HCT116 (cell line): Measurements from ENCODE around the gene SIGMAR1. TPM values are rescaled to one million over a fixed set of nuclear protein-coding genes. Genes with fewer than 3 reads are reported as not detected.

Experiments used
- ATAC-seq: fragments of 200-7000 bp; cut with Tn5 transposase; 2 replicates; pipeline ENCODE4 v1.9.1; 2020; ENCODE audit warnings: mild to moderate bottlenecking, moderate library complexity
- BruUV-seq: library from RNA; stranded (reverse); fragments of 400-500 nt; replicated peaks from 2 replicates; lab custom pipeline; 2021; lab: Mats Ljungman, UMichigan
- CTCF ChIA-PET: fragments of 300-600 bp; sonication (Branson Sonifier 250); formaldehyde crosslinking; loops from one replicate; lab custom pipeline; 2021; ENCODE audit warnings: antibody characterized with exemption; lab: Charles Lee
- POLR2A ChIA-PET: fragments of 300-600, 350-600 bp; sonication (Branson Sonifier 250); formaldehyde crosslinking; loops from one replicate; lab custom pipeline; 2021; ENCODE audit warnings: antibody characterized with exemption; lab: Charles Lee
- RAD21 ChIA-PET, 2 experiments: fragments of 300-600 bp; sonication (Branson Sonifier 250); formaldehyde crosslinking; loops; one replicate each; lab custom pipeline; 2023; ENCODE audit warnings: low total read pairs in 2 of 2; ENCODE audit not compliant: uncharacterized antibody in 2 of 2, unreplicated experiment in 2 of 2, low non-redundant PET in 1 of 2; lab: Charles Lee
- DNase-seq: peaks from one replicate; pipeline ENCODE4 v3.0.0-alpha.2; 2010; ENCODE audit warnings: low read depth, low spot score
- H2AFZ ChIP-seq: fragments of 200-600 bp; shearing (Covaris generic), sonication (generic); 2 replicates; pipeline ENCODE4 v1.6.1; 2017; ENCODE audit warnings: low read depth, mixed run types, mixed read lengths, antibody characterized with exemption, low read length; ENCODE audit not compliant: poor library complexity, severe bottlenecking
- H3K27ac ChIP-seq: 2 replicates; pipeline ENCODE4 v1.5.1; 2012; ENCODE audit warnings: low read depth, low read length
- H3K27me3 ChIP-seq: fragments of 200-600 bp; sonication (generic); 2 replicates; pipeline ENCODE4 v1.6.1; 2016; ENCODE audit warnings: mixed run types, low read length, mixed read lengths; ENCODE audit not compliant: insufficient read depth
- H3K36me3 ChIP-seq, 2 experiments: fragments of 200-500 bp in 1 of 2; fragments of 200-600 bp in 1 of 2; sonication (Bioruptor generic) in 1 of 2; sonication (generic) in 1 of 2; 2 replicates each; pipeline versions ENCODE4 v1.5.1 to v1.6.1; 2014 to 2016; ENCODE audit warnings: low read length in 2 of 2, inconsistent platforms in 1 of 2, mixed read lengths in 1 of 2, mixed run types in 1 of 2; ENCODE audit not compliant: insufficient read depth in 2 of 2, control insufficient read depth in 1 of 2
- H3K4me1 ChIP-seq, 2 experiments: fragments of 200-600 bp in 1 of 2; sonication (generic) in 1 of 2; 2 replicates each; pipeline versions ENCODE4 v1.5.1 to v1.6.1; 2012 to 2017; ENCODE audit warnings: low read length in 2 of 2, inconsistent platforms in 1 of 2, mild to moderate bottlenecking in 1 of 2, mixed read lengths in 1 of 2, mixed run types in 1 of 2, moderate library complexity in 1 of 2; ENCODE audit not compliant: insufficient read depth in 2 of 2, control insufficient read depth in 1 of 2
- H3K4me2 ChIP-seq: fragments of 200-600 bp; sonication (generic); 2 replicates; pipeline ENCODE4 v1.6.1; 2017; ENCODE audit warnings: mixed run types, low read length, mixed read lengths
- H3K4me3 ChIP-seq, 2 experiments: fragments of 200-600 bp in 1 of 2; sonication (generic) in 1 of 2; replicated peaks in 1 of 2; 2 replicates each; pipeline ENCODE4 v1.5.1; 2011 to 2016; ENCODE audit warnings: low read length in 2 of 2, control low read depth in 1 of 2, low read depth in 1 of 2, mild to moderate bottlenecking in 1 of 2, mixed read lengths in 1 of 2, mixed run types in 1 of 2
- H3K79me2 ChIP-seq: fragments of 200-600 bp; sonication (generic); 2 replicates; pipeline ENCODE4 v1.6.1; 2017; ENCODE audit warnings: mild to moderate bottlenecking, mixed run types, low read length, moderate library complexity, mixed read lengths; ENCODE audit not compliant: insufficient read depth
- H3K9ac ChIP-seq: fragments of 200-600 bp; sonication (generic); 2 replicates; pipeline ENCODE4 v1.6.1; 2016; ENCODE audit warnings: low read length, mixed read lengths
- H3K9me2 ChIP-seq: fragments of 200-600 bp; sonication (generic), shearing (Covaris generic); 2 replicates; pipeline ENCODE4 v1.6.1; 2017; ENCODE audit warnings: mixed run types, mild to moderate bottlenecking, moderate library complexity; ENCODE audit not compliant: insufficient read depth
- H3K9me3 ChIP-seq, 2 experiments: fragments of 200-500 bp in 1 of 2; fragments of 200-600 bp in 1 of 2; sonication (Bioruptor generic) in 1 of 2; sonication (generic) in 1 of 2; 2 replicates each; pipeline ENCODE4 v1.6.1; 2014 to 2017; ENCODE audit warnings: low read length in 2 of 2, mixed read lengths in 2 of 2, inconsistent platforms in 1 of 2, low read depth in 1 of 2, mild to moderate bottlenecking in 1 of 2, mixed run types in 1 of 2, moderate library complexity in 1 of 2; ENCODE audit not compliant: control insufficient read depth in 1 of 2, insufficient read depth in 1 of 2
- H4K20me1 ChIP-seq: fragments of 200-600 bp; sonication (generic), shearing (Covaris generic); 2 replicates; pipeline ENCODE4 v1.6.1; 2017; ENCODE audit warnings: mixed run types, mild to moderate bottlenecking, moderate library complexity; ENCODE audit not compliant: insufficient read depth
- CTCF ChIP-seq, 3 experiments: fragments of 200-600 bp in 1 of 3; sonication (generic) in 1 of 3; IDR thresholded peaks in 2 of 3; conservative IDR thresholded peaks in 1 of 3; 2 replicates each; pipeline ENCODE4 v1.5.1; 2012 to 2017; ENCODE audit warnings: low read depth in 2 of 3, low read length in 2 of 3, antibody characterized with exemption in 1 of 3, borderline replicate concordance in 1 of 3, control low read depth in 1 of 3, mild to moderate bottlenecking in 1 of 3, mixed read lengths in 1 of 3, mixed run types in 1 of 3, moderate library complexity in 1 of 3; ENCODE audit not compliant: insufficient read depth in 1 of 3
- POLR2AphosphoS5 ChIP-seq: IDR thresholded peaks from 2 replicates; pipeline ENCODE4 v1.6.1; 2011; ENCODE audit warnings: mild to moderate bottlenecking, low read depth, low read length, moderate library complexity
- RAD21 ChIP-seq: IDR thresholded peaks from 2 replicates; pipeline ENCODE4 v1.6.1; 2012; ENCODE audit warnings: low read depth, mild to moderate bottlenecking
- SRF ChIP-seq: IDR thresholded peaks from 2 replicates; pipeline ENCODE4 v1.6.1; 2012; ENCODE audit warnings: low read depth
- TCF7L2 ChIP-seq: IDR thresholded peaks from 2 replicates; pipeline ENCODE4 v1.7.0; 2011; ENCODE audit warnings: borderline replicate concordance, inconsistent platforms; ENCODE audit not compliant: insufficient read depth, insufficient read length; ENCODE audit errors: extremely low read depth
- ZNF274 ChIP-seq: fragments of 200-500 bp; sonication (Bioruptor generic); IDR thresholded peaks from 2 replicates; pipeline ENCODE4 v1.6.1; 2014; ENCODE audit warnings: mild to moderate bottlenecking, low read depth, low read length, inconsistent platforms
- intact Hi-C: fragments of 100-400 bp; cut with micrococcal nuclease; formaldehyde crosslinking; loops from 2 replicates; pipeline ENCODE4 v1.10.0; 2022
- total RNA-seq: library from RNA; stranded (reverse); gene quantifications from one replicate; pipeline ENCODE4 v1.2.1, GENCODE V29; 2021; ENCODE audit not compliant: unreplicated experiment
- TF ChIP-seq, protein P1 (sequence below): IDR thresholded peaks from 2 replicates; pipeline ENCODE4 v1.6.1; 2012

The SIGMAR1 gene
- total RNA-seq, 1 experiment from 2014 or later, result 109 TPM

- TF ChIP-seq RAD21 (no peak), ZNF274 (no peak)
- TF ChIP-seq, protein P1, sequence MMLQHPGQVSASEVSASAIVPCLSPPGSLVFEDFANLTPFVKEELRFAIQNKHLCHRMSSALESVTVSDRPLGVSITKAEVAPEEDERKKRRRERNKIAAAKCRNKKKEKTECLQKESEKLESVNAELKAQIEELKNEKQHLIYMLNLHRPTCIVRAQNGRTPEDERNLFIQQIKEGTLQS, result no peak
- no TSS peak for BruUV-seq
These were observed 2.9 kb downstream of the SIGMAR1 start for GRCh38 chr9:34634551-34635248.

DNA sequence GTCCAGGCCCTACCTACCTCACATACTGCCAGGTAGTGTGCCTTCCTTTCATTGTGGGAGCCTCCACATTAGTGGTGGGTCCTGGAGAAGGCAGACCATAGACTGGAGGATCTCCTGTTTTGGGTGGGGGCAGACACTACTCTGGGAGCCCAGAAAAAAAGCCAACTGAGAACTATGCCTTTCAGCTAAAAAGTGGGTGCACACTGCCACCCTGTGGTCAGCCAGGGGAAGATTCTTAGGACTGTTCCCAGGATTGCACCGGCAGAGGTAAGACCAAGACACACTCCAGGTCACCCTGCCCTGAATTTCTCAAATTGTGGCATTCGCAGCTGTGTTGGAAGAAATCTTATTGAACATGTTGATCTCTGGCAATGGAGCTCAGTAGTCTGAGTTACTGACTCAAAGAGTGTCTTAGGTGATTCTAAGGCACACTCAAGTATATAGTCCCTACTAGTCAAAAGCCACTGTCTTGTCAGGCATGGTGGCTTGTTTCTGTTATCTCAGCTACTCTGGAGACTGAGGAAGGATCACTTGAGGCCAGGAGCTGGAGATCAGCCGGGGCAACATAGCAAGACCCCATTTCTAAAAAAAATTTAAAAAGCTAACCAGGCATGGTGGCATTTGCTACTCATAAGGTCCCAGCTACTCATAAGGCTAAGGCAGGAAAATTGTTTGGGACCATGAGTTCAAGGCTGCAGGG lies 3.6 kb downstream of the SIGMAR1 start:
- ChIA-PET RAD21 (interaction anchor here in 1 of 2 experiments (0.6 to 0.7 kb wide), 2 partner anchors 23 to 30 kb away, joined by 3 to 4 read pairs; no protein-coding TSS in a partner anchor), POLR2A (interaction anchor here (0.8 to 1.6 kb wide), 2 partner anchors 11 to 14 kb away, joined by 3 to 7 read pairs; partner anchors contain the start of gene DCTN3)

More at GRCh38 chr9:34634551-34635248, 2.9 kb downstream of the SIGMAR1 start:
- DNase-seq, result no peak
- CTCF ChIA-PET, result interaction anchor here (1.0 to 2.5 kb wide), 13 partner anchors 10 to 231 kb away, joined by 3 to 21 read pairs (median 6); partner anchors contain the start of genes DCTN3, GALT and RPP25L
- Histone ChIP-seq H4K20me1 (no peaks in the 10 kb centered on the region), H3K4me1 (peaks cover 10 to 41% of the 10 kb centered on the region in 2 experiments; a peak in 3 of 4 replicates), H3K27ac (no peak overlapping the region), H3K79me2 (peaks cover 27% of the 10 kb centered on the region), H3K4me2 (no peak overlapping the region), H3K4me3 (no peak overlapping the region), H3K9ac (no peak overlapping the region), H3K9me3 (no peaks in the 10 kb centered on the region), H3K27me3 (no peaks in the 10 kb centered on the region), H2AFZ (no peak overlapping the region), H3K36me3 (peaks cover 0 to 12% of the 10 kb centered on the region in 2 experiments; a peak in 2 of 4 replicates), H3K9me2 (no peaks in the 10 kb centered on the region)
- POLR2A ChIA-PET, result interaction anchor here (1.6 kb wide), 1 partner anchor 15 kb away, joined by 7 read pairs; the partner anchor contains the start of gene DCTN3
- intact Hi-C loops, result loop anchor here (1.0 kb wide), 2 partner anchors 22 to 86 kb away; partner anchors contain the start of gene RPP25L
- no peak for ATAC-seq
- RAD21 ChIA-PET, result interaction anchor here in 1 of 2 experiments (0.6 to 0.7 kb wide), 2 partner anchors 23 to 31 kb away, joined by 3 to 4 read pairs; no protein-coding TSS in a partner anchor

More for the DNA sequence above, 3.6 kb downstream of the SIGMAR1 start:
- Histone ChIP-seq H3K36me3 (peaks cover 0 to 12% of the 10 kb centered on the region in 2 experiments; a peak in 2 of 4 replicates), H3K27ac (no peak overlapping the region), H4K20me1 (no peaks in the 10 kb centered on the region), H3K9ac (no peak overlapping the region), H3K9me2 (no peaks in the 10 kb centered on the region), H3K9me3 (no peaks in the 10 kb centered on the region), H3K4me1 (peaks cover 10 to 45% of the 10 kb centered on the region in 2 experiments; a peak in 3 of 4 replicates), H3K4me2 (no peak overlapping the region), H3K4me3 (no peak overlapping the region), H3K79me2 (peaks cover 27% of the 10 kb centered on the region), H2AFZ (no peak overlapping the region), H3K27me3 (no peaks in the 10 kb centered on the region)
- no TSS peak for BruUV-seq
- CTCF ChIA-PET, result interaction anchor here (1.0 to 2.5 kb wide), 14 partner anchors 10 to 230 kb away, joined by 3 to 21 read pairs (median 6); partner anchors contain the start of genes DCTN3, GALT and RPP25L
- intact Hi-C loops, result loop anchor here (1.0 kb wide), 2 partner anchors 22 to 86 kb away; partner anchors contain the start of gene RPP25L
- no peak for TF ChIP-seq TCF7L2
- peak; percentile 39 for TF ChIP-seq POLR2AphosphoS5
- TF ChIP-seq SRF, result no peak
- peak in 2 of 3 experiments; percentile 85 to 87; a peak in 4 of 6 replicates for TF ChIP-seq CTCF (IDR thresholded peaks at IDR 0.05 in 2 of 3, conservative IDR thresholded peaks at IDR 0.05 in 1 of 3; ENCODE audit: borderline replicate concordance in 1 of 3, insufficient read depth in 1 of 3, low read depth in 2 of 3, low read length in 2 of 3)
- no peak for DNase-seq
- ATAC-seq, result peak; percentile 55
